Right lobe of liver (tissue), 4 donors: Measurements from ENCODE around the gene AMIGO3.
"Not testable (repeated sequence)": the region's sequence is repeated elsewhere in the genome, so short reads cannot be mapped to it uniquely, and the experiment has no call there.

ENCODE experiments used
- POLR2A ChIP-seq: fragments of 450-650 bp; IDR thresholded peaks from one replicate; pipeline ENCODE4 v1.6.1; 2017; ENCODE audit warnings: antibody characterized with exemption, mild to moderate bottlenecking
- TF ChIP-seq, protein P1 (sequence below), 4 donors: fragments of 200-600 bp in 3 of 4; fragments of 450-650 bp in 1 of 4; IDR thresholded peaks; one replicate each; pipeline versions ENCODE4 v1.5.1 to v1.8.0; 2016 to 2022; ENCODE audit warnings: antibody characterized with exemption in 4 of 4, mild to moderate bottlenecking in 2 of 4
- donor health status: DM: no; HTN: no; CAD: no.
- donor health status: DM: no; HTN: no; CAD: no.
- donor health status: DM: no; HTN: yes; CAD: no.

- TF ChIP-seq, protein P1, sequence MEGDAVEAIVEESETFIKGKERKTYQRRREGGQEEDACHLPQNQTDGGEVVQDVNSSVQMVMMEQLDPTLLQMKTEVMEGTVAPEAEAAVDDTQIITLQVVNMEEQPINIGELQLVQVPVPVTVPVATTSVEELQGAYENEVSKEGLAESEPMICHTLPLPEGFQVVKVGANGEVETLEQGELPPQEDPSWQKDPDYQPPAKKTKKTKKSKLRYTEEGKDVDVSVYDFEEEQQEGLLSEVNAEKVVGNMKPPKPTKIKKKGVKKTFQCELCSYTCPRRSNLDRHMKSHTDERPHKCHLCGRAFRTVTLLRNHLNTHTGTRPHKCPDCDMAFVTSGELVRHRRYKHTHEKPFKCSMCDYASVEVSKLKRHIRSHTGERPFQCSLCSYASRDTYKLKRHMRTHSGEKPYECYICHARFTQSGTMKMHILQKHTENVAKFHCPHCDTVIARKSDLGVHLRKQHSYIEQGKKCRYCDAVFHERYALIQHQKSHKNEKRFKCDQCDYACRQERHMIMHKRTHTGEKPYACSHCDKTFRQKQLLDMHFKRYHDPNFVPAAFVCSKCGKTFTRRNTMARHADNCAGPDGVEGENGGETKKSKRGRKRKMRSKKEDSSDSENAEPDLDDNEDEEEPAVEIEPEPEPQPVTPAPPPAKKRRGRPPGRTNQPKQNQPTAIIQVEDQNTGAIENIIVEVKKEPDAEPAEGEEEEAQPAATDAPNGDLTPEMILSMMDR (IDR thresholded peaks at IDR 0.05) = not testable (repeated sequence)
- not testable (repeated sequence) for TF ChIP-seq POLR2A
Observed at GRCh38 chr3:49748874-49749273, 29.4 kb upstream of the AMIGO3 start.
